GM23338 (cell line): Measurements from ENCODE around the gene PID1.

ENCODE experiments used
- CTCF ChIP-seq, 2 experiments: fragments of 200-600 bp in 1 of 2; sonication (generic) in 1 of 2; conservative IDR thresholded peaks; 2 replicates each; pipeline versions ENCODE4 v1.5.1 to v1.6.1; 2016 to 2017; ENCODE audit warnings: antibody characterized with exemption in 2 of 2, low read depth in 2 of 2, mild to moderate bottlenecking in 2 of 2, moderate library complexity in 1 of 2
- ETS1 ChIP-seq: IDR thresholded peaks from 2 replicates; pipeline ENCODE4 v1.6.1; 2016; ENCODE audit warnings: antibody characterized with exemption
- EZH2 ChIP-seq: fragments of 200-600 bp; sonication (generic); IDR thresholded peaks from one replicate; pipeline ENCODE4 v1.8.0; 2017; ENCODE audit warnings: antibody characterized with exemption, mild to moderate bottlenecking, low read depth; ENCODE audit not compliant: unreplicated experiment
- EZH2phosphoT487 ChIP-seq: fragments of 200-600 bp; sonication (generic); IDR thresholded peaks from one replicate; pipeline ENCODE4 v1.8.1; 2018; ENCODE audit warnings: antibody characterized with exemption; ENCODE audit not compliant: unreplicated experiment
- POLR2AphosphoS5 ChIP-seq: IDR thresholded peaks from 2 replicates; pipeline ENCODE4 v1.6.1; 2016; ENCODE audit warnings: antibody characterized with exemption, low read depth
- REST ChIP-seq: IDR thresholded peaks from one replicate; pipeline ENCODE4 v1.6.1; 2018; ENCODE audit warnings: antibody characterized with exemption; ENCODE audit not compliant: unreplicated experiment

- TF ChIP-seq CTCF (conservative IDR thresholded peaks at IDR 0.05; ENCODE audit: low read depth in 2 of 2) (no peak), EZH2 (no peak), POLR2AphosphoS5 (no peak), EZH2phosphoT487 (no peak), REST (no peak), ETS1 (no peak)
Measured at GRCh38 chr2:229300371-229300770, 29.3 kb upstream of the PID1 start.
